ENCODE results near the gene CENPK.

GRCh38 chr5:65556181-65556580 lies 6.8 kb downstream of the CENPK start:
- TF ChIP-seq CEBPB (IDR thresholded peaks at IDR 0.05) (no peak), CREB1 (IDR thresholded peaks at IDR 0.05; ENCODE audit: low read depth) (no peak), YY1 (IDR thresholded peaks at IDR 0.05; ENCODE audit: low read depth) (no peak), RAD21 (IDR thresholded peaks at IDR 0.05; ENCODE audit: low read depth) (no peak)

All from Ishikawa (cell line).